ENCODE data around the gene HMGB3. TPM values are rescaled to one million over a fixed set of nuclear protein-coding genes. Genes with fewer than 3 reads are reported as not detected.

Gene HMGB3
- total RNA-seq, 1 experiment from 2014 or later, result 95.0 TPM

DNA sequence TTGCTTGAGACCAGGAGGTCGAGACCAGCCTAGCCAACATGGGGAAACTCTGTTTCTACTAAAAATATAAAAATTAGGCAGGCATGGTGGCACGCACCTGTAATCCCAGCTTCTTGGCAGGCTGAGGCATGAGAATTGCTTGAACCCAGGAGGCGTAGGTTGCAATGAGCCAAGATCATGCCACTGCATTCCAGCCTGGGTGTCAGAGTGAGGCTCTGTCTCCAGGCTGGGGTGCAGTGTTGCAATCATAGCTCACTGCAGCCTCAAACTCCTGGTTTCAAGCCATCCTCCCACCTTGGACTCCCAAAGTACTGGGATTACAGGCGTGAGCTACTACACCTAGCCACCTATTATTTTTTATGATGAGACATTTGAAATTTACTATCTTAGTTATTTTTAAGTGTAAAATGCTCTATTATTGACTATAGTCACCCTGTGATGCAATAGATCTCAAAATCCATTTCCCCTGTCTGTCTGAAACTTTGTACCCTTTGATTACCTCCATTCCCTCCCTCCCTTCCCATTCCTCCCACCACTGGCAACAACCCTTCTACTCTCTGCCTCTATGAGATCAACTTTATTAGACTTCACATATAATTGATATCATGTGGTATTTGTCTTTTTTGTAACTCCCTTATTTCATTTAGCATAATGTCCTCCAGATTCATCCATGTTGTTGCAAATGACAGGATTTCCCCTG is 23.4 kb downstream of the HMGB3 start:
- intact Hi-C loops (cut with micrococcal nuclease), result no loop called here
- Histone ChIP-seq H3K9me2 (replicated peaks; ENCODE audit: low read length) (no peaks in the 10 kb centered on the region), H3K27me3 (ENCODE audit: low read length) (no peaks in the 10 kb centered on the region), H3K4me3 (ENCODE audit: low read length) (no peak overlapping the region), H3K4me1 (ENCODE audit: insufficient read depth, low read length) (no peaks in the 10 kb centered on the region), H4K20me1 (ENCODE audit: low read length) (no peaks in the 10 kb centered on the region), H3K27ac (ENCODE audit: low read length) (no peak overlapping the region), H3K9ac (ENCODE audit: low read length) (no peak overlapping the region), H3K9me3 (ENCODE audit: low read length) (no peaks in the 10 kb centered on the region), H3K4me2 (ENCODE audit: low read length) (no peak overlapping the region), H3K36me3 (ENCODE audit: low read depth, low read length) (no peaks in the 10 kb centered on the region), H3K79me2 (ENCODE audit: low read length) (no peaks in the 10 kb centered on the region), H3F3A (ENCODE audit: low read length, unreplicated experiment) (no peaks in the 10 kb centered on the region), H2AFZ (ENCODE audit: low read length) (no peak overlapping the region)
- POLR2A ChIA-PET (ENCODE audit: unreplicated experiment), result no interaction called here
- TF ChIP-seq, protein P1, sequence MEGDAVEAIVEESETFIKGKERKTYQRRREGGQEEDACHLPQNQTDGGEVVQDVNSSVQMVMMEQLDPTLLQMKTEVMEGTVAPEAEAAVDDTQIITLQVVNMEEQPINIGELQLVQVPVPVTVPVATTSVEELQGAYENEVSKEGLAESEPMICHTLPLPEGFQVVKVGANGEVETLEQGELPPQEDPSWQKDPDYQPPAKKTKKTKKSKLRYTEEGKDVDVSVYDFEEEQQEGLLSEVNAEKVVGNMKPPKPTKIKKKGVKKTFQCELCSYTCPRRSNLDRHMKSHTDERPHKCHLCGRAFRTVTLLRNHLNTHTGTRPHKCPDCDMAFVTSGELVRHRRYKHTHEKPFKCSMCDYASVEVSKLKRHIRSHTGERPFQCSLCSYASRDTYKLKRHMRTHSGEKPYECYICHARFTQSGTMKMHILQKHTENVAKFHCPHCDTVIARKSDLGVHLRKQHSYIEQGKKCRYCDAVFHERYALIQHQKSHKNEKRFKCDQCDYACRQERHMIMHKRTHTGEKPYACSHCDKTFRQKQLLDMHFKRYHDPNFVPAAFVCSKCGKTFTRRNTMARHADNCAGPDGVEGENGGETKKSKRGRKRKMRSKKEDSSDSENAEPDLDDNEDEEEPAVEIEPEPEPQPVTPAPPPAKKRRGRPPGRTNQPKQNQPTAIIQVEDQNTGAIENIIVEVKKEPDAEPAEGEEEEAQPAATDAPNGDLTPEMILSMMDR (conservative IDR thresholded peaks at IDR 0.05; ENCODE audit: low read depth, low read length), result no peak
- TF ChIP-seq EZH2phosphoT487 (IDR thresholded peaks at IDR 0.05; ENCODE audit: borderline replicate concordance, low read length) (no peak), EZH2 (IDR thresholded peaks at IDR 0.05; ENCODE audit: low read length, unreplicated experiment) (no peak)
- CTCF ChIA-PET, result no interaction called here
- DNase-seq, result no peak
- BruUV-seq (replicated peaks), result no TSS peak
- ATAC-seq, result no peak

GRCh38 chrX:151009582-151009981 is 26.4 kb downstream of the HMGB3 start:
- TF ChIP-seq, protein P1 (conservative IDR thresholded peaks at IDR 0.05; ENCODE audit: low read depth, low read length), result no peak
- TF ChIP-seq EZH2 (IDR thresholded peaks at IDR 0.05; ENCODE audit: low read length, unreplicated experiment) (no peak), EZH2phosphoT487 (IDR thresholded peaks at IDR 0.05; ENCODE audit: borderline replicate concordance, low read length) (no peak)
- no peak for ATAC-seq
- no peak overlapping the region for H3K4me3 ChIP-seq (ENCODE audit: low read length)

GRCh38 chrX:151013164-151013743 is 30.1 kb downstream of the HMGB3 start:
- Histone ChIP-seq H3K9me3 (ENCODE audit: low read length) (no peaks in the 10 kb centered on the region), H3K4me3 (ENCODE audit: low read length) (no peak overlapping the region), H3K9me2 (replicated peaks; ENCODE audit: low read length) (no peaks in the 10 kb centered on the region), H3K9ac (ENCODE audit: low read length) (no peak overlapping the region), H3K79me2 (ENCODE audit: low read length) (no peaks in the 10 kb centered on the region), H2AFZ (ENCODE audit: low read length) (no peak overlapping the region), H3K27me3 (ENCODE audit: low read length) (no peaks in the 10 kb centered on the region), H3K4me1 (ENCODE audit: insufficient read depth, low read length) (no peaks in the 10 kb centered on the region), H3K36me3 (ENCODE audit: low read depth, low read length) (no peaks in the 10 kb centered on the region), H3K27ac (ENCODE audit: low read length) (no peak overlapping the region), H4K20me1 (ENCODE audit: low read length) (no peaks in the 10 kb centered on the region), H3K4me2 (ENCODE audit: low read length) (no peak overlapping the region), H3F3A (ENCODE audit: low read length, unreplicated experiment) (no peaks in the 10 kb centered on the region)
- intact Hi-C loops (cut with micrococcal nuclease), result no loop called here
- ATAC-seq (no peak), DNase-seq (no peak)
- TF ChIP-seq, protein P1 (conservative IDR thresholded peaks at IDR 0.05; ENCODE audit: low read depth, low read length), result no peak
- TF ChIP-seq EZH2 (IDR thresholded peaks at IDR 0.05; ENCODE audit: low read length, unreplicated experiment) (no peak), EZH2phosphoT487 (IDR thresholded peaks at IDR 0.05; ENCODE audit: borderline replicate concordance, low read length) (no peak)
- BruUV-seq (replicated peaks), result no TSS peak
- ChIA-PET POLR2A (ENCODE audit: unreplicated experiment) (no interaction called here), CTCF (no interaction called here)

More at GRCh38 chrX:151009582-151009981, 26.4 kb downstream of the HMGB3 start:
- H3K9me3 ChIP-seq (ENCODE audit: low read length), result no peaks in the 10 kb centered on the region
- CTCF ChIA-PET, result no interaction called here
- H3K4me1 ChIP-seq (ENCODE audit: insufficient read depth, low read length), result no peaks in the 10 kb centered on the region
- no peaks in the 10 kb centered on the region for H4K20me1 ChIP-seq (ENCODE audit: low read length)
- H3K36me3 ChIP-seq (ENCODE audit: low read depth, low read length), result no peaks in the 10 kb centered on the region
- H3K9ac ChIP-seq (ENCODE audit: low read length), result no peak overlapping the region
- no peak for DNase-seq
- H3K79me2 ChIP-seq (ENCODE audit: low read length), result no peaks in the 10 kb centered on the region
- H3K27ac ChIP-seq (ENCODE audit: low read length), result no peak overlapping the region
- H3K4me2 ChIP-seq (ENCODE audit: low read length), result no peak overlapping the region
- no peaks in the 10 kb centered on the region for H3K27me3 ChIP-seq (ENCODE audit: low read length)
- intact Hi-C loops (cut with micrococcal nuclease), result no loop called here
- H3K9me2 ChIP-seq (replicated peaks; ENCODE audit: low read length), result no peaks in the 10 kb centered on the region
- no peaks in the 10 kb centered on the region for H3F3A ChIP-seq (ENCODE audit: low read length, unreplicated experiment)
- H2AFZ ChIP-seq (ENCODE audit: low read length), result no peak overlapping the region
- POLR2A ChIA-PET (ENCODE audit: unreplicated experiment), result no interaction called here
- BruUV-seq (replicated peaks), result no TSS peak

Data from PC-3 (cell line).